Left cardiac atrium (tissue), 4 donors: ENCODE results near the gene DNAAF9. TPM values are rescaled to one million over a fixed set of nuclear protein-coding genes. Genes with fewer than 3 reads are reported as not detected.

Experiments
- ATAC-seq, 2 donors: fragments of 200-7000 bp; cut with Tn5 transposase; one replicate each; pipeline ENCODE4 v1.9.1; 2020; ENCODE audit warnings: mild to moderate bottlenecking in 2 of 2, moderate library complexity in 2 of 2
- DNase-seq: peaks from one replicate; pipeline ENCODE4 v3.0.0-alpha.2; 2020
- intact Hi-C, 2 donors: fragments of 100-400 bp; cut with DNase I; formaldehyde crosslinking; loops; one replicate each; pipeline versions ENCODE4 v1.14.1 to v1.15.1; 2022 to 2023
- total RNA-seq, 2 donors: library from RNA; stranded (reverse); fragmentation: NEBNext Ultra II Directional; extraction: Animal tissue kit (Norgen Biotek cat#: 25700); gene quantifications; one replicate each; pipeline ENCODE4 v1.2.1, GENCODE V29; 2021
- donor health status: DM: no; HTN: yes; CAD: no.
- donor health status: DM: no; HTN: yes; CAD: no; lungs with severe emphysema.
- donor health status: DM: yes; HTN: yes; CAD: no.
- donor health status: Dilated cardiomyopathy.

DNAAF9 gene
- total RNA-seq, 2 donors from 2014 or later = 17.2 TPM

DNA sequence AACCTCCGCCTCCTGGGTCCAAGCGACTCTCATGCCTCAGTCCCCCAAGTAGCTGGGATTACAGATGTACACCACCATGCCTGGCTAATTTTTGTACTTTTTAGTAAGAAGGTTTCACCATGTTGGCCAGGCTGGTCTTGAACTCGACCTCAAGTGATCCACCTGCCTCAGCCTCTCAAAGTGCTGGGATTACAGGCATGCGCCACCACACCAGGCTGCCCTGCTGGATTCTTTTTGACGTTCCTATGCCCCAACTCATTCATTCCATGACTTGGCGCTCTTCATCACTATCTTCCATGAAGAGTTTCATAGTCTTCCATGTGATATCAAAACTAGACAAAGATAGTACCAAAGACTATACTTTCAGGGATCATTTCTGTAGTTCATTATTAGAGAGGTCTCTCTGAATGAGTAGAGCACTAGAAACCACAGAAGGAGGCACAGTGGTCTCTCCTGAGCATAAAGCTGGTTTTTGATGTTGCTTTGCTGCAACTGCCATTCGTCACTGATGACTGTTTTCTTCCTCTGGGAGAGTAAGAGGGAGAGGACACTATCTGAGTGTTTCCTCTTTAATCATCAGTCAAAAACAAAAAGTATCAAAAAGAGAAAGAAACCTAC lies 23.5 kb downstream of the DNAAF9 start:
- intact Hi-C loops = no loop called here
- no peak for DNase-seq
- no peak for ATAC-seq

DNA sequence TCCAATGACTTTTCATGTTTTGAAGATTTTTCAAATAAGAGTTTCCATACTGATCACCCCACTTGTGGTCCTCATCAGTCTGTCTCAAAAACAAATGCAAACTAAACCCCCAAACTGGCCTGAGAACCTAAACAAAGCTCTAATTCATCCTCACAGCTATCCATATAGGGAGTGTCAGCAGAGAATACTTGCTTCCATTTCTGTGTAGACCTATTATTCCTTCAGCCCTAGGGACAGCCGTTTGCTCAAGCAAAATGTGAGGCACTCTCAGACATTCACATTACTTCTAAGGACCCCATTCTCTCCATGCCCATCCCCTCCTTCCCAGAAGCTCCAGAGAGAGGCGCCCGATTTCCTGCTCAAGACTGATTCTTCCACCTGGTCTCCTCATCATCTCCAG lies 24.6 kb downstream of the DNAAF9 start:
- intact Hi-C loops = no loop called here
- DNase-seq = no peak
- ATAC-seq = no peak

- intact Hi-C loops = no loop called here
- ATAC-seq = no peak
- no peak for DNase-seq
These were observed 27.0 kb downstream of the DNAAF9 start for GRCh38 chr20:3380228-3381070.

- ATAC-seq = peak; percentile 44 to 54
- DNase-seq = no peak
- intact Hi-C loops = no loop called here
These were observed 29.3 kb downstream of the DNAAF9 start for GRCh38 chr20:3378138-3378537.

- intact Hi-C loops = no loop called here
- ATAC-seq (no peak), DNase-seq (no peak)
These were observed 29.8 kb downstream of the DNAAF9 start for GRCh38 chr20:3377644-3378043.

DNA sequence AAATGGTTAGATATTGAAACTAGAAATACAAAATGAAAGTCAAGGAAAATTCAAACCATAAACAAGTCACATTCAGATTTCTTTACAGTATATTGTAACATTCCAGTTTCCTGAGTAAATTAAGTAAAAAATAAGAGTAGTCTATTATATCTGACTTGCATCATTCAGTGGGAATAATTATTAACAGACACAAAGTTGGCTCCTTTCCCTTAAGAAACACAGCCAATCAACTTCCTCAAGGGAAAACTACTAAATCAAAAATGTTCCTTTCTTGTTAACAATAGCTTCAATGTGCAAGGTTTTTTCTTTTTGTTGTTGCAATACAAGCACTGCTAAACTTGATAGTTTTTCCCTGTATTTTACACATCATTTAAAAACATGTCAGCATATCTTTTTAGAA lies 33.2 kb downstream of the DNAAF9 start:
- ATAC-seq (no peak), DNase-seq (no peak)
- intact Hi-C loops = no loop called here

DNA sequence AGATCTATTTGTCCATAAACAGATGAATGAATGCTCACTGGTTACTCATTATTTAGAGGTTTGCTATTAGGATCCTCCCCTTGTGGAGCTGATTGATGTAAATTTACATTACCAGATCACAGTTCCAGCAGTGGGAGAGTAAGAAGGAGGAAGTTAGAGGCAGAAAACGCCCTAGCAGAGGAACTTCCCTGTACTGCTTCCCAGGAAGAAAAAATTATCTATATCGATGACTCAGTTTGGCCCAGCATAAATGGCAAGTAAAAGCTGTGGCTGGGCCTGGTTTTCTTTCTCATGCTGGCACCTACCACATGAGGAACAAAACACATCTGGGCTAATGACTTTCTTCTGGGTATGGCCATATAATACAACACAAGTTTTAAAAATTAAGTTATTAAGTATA lies 35.7 kb downstream of the DNAAF9 start:
- ATAC-seq (no peak), DNase-seq (no peak)
- intact Hi-C loops = no loop called here

DNA sequence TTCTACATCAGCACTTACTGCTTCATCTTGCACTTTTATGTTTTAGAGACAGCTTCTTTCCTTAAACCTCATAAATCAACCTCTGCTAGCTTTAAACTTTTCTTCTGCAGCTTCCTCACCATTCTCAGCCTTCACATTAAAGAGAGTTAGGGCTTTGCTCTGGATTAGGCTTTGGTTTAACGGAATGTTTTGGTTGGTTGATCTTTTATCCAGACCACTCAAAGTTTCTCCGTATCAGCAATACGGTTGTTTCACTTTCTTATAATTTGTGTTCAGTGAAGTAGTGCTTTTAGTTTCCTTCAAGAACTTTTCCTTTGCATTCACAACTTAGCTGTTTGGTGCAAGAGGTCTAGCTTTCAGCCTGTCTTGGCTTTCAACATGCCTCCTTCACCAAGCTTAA lies 40.4 kb downstream of the DNAAF9 start:
- intact Hi-C loops = no loop called here
- DNase-seq = no peak
- no peak for ATAC-seq

DNA sequence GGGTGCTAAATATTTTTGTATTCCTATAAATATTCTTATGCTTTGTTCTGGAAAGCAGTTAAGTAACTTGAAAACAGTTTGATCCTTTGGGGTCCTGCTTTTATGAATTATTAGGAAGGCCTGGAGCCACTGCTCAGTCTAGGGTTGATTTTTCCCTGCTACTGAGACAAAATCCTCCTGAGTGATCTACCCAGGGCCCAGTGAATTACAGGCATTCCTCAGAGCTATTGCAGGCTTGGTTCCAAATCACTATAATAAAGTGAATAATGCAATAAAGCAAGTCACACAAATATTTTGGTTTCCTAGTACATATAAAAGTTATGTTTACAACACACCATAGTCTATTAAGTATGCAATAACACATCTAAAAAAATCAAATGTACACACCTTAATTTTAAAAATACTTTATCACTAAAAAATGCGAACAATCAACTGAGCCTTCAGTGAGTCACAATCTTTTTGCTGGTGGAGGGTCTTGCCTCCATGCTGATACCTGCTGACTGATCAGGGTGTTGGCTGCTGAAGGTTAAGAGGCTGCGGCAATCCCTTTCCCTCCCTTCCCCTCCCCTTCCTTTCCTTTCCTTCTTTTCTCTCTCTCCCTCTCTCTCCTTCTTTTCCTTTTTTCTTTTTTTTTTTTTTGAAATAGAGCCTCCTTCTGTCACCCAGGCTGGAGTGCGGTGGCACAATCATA lies 43.0 kb downstream of the DNAAF9 start:
- ATAC-seq = no peak
- DNase-seq = no peak
- intact Hi-C loops = no loop called here

DNA sequence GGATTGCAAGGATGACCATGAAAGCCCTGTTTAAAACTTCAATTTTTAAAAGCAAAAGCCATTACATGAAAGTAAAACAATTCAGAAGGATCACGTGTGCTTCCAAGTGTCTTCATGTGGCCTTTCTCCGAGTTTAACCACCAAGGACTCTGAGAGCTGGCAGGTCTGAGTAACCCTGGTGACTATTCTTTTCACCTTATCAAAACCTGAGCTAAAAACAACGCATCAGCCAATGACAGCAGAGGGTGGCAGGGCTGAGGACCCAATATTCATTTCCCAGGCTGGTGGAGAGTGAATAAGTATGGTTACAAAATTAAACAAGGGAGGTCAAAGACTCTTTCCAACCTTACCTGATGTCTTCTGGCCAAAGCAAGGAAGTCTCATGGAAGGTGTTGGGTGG lies 46.7 kb downstream of the DNAAF9 start:
- ATAC-seq (no peak), DNase-seq (no peak)
- intact Hi-C loops = no loop called here

GRCh38 chr20:3358676-3359340 lies 48.7 kb downstream of the DNAAF9 start:
- intact Hi-C loops = no loop called here
- ATAC-seq = no peak
- DNase-seq = no peak

Other genes starting within 250 kb of the DNAAF9 start
- gene FASTKD5, start 247.8 kb downstream of the DNAAF9 start, total RNA-seq = 10 to 100 TPM; 18.2 to 22.5 TPM
- gene UBOX5, start 247.8 kb downstream of the DNAAF9 start, total RNA-seq = 1 to 10 TPM; 3.2 to 4.0 TPM
- 10 to 100 TPM; 12.0 to 13.2 TPM for gene LZTS3, start 234.1 kb downstream of the DNAAF9 start, total RNA-seq
- gene DDRGK1, start 203.0 kb downstream of the DNAAF9 start, total RNA-seq = 10 to 100 TPM; 39.3 to 44.8 TPM
- gene ITPA, start 198.2 kb downstream of the DNAAF9 start, total RNA-seq = 10 to 100 TPM; 18.7 to 25.7 TPM
- gene SLC4A11, start 168.5 kb downstream of the DNAAF9 start, total RNA-seq = under 1 TPM; 0.52 to 0.68 TPM
- gene ATRN, start 63.3 kb upstream of the DNAAF9 start, total RNA-seq = 10 to 100 TPM; 29.0 to 34.5 TPM